GM10266 (cell line): Measurements from ENCODE around the gene GPR176.

Experiments
- DNase-seq: peaks from one replicate; pipeline ENCODE4 v3.0.0; 2012; ENCODE audit errors: extremely low spot score
- TF ChIP-seq, protein P1 (sequence below): IDR thresholded peaks from 2 replicates; pipeline ENCODE4 v1.5.1; 2012; ENCODE audit warnings: mild to moderate bottlenecking, low read depth; ENCODE audit not compliant: control insufficient read depth, insufficient read depth; ENCODE audit errors: missing control alignments

GPR176 gene

DNA sequence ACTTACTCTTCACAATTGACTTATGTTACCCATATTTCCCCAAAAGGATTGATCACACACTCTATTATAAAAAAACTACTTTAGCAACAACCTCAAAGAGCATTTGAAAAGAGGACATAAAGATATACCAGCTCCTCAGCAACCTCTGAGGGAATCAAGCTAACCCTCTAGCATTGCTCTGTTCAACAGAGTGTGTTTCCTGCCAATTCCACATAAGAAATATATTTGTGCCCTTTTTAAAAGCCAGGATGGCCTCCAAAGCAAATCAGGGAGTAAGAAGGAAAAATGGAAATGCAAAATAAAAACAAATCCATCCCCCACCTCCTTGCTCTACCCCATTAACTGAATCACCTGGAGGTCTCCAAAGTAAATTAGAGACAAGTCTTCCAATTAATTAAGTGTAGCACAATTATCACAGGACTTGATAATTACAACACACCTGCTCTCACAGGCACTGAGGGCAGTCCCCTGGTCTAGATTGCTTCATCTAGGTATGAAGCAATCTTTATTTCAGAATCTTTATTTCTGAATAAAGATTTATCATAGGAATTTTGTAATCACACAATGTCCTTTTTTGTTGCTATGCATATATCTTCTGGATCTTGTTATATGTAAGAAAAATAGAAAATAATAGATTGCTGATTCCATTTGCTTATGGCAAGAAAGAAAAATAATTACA is 34.8 kb downstream of the GPR176 start:
- DNase-seq: no peak
- TF ChIP-seq, protein P1, sequence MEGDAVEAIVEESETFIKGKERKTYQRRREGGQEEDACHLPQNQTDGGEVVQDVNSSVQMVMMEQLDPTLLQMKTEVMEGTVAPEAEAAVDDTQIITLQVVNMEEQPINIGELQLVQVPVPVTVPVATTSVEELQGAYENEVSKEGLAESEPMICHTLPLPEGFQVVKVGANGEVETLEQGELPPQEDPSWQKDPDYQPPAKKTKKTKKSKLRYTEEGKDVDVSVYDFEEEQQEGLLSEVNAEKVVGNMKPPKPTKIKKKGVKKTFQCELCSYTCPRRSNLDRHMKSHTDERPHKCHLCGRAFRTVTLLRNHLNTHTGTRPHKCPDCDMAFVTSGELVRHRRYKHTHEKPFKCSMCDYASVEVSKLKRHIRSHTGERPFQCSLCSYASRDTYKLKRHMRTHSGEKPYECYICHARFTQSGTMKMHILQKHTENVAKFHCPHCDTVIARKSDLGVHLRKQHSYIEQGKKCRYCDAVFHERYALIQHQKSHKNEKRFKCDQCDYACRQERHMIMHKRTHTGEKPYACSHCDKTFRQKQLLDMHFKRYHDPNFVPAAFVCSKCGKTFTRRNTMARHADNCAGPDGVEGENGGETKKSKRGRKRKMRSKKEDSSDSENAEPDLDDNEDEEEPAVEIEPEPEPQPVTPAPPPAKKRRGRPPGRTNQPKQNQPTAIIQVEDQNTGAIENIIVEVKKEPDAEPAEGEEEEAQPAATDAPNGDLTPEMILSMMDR: no peak

DNA sequence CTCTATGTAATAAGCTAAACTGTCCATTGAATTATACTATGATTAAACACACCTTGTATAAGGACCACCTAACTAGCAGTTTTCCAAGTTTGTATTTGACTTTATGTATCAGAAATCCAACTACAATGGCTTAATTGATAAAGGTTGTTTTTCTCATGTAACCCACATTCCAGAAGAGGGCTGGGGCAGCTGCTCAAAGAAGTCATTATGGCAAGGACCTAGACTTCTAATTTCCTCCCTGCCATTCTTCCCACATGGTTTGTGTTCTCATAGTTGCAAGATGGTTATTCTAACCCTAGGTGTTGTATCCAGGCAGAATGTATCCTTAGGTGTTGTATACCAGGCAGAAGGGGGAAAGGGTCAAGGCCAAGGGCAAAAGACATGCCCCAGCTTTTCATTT is 35.7 kb downstream of the GPR176 start:
- no peak for DNase-seq
- TF ChIP-seq, protein P1: no peak

DNA sequence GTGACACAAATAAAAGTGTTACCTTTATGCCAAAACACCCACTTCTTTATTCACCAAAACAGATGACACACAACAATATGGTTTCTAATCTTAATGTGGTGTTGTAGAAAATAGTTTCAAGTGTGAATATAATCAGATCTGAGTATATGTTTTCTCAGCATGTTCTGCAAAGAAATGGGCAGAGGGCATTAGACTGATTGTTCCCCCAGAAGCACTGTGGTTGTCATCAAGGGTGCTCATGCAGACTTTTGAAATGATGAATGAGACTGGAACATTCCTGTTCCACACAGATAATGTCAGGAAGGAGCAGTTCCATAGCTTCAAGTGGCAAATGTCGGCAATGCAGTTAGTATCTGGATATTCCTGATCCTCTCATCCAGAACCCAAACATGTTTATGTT is 37.5 kb downstream of the GPR176 start:
- TF ChIP-seq, protein P1: no peak
- DNase-seq: no peak

DNA sequence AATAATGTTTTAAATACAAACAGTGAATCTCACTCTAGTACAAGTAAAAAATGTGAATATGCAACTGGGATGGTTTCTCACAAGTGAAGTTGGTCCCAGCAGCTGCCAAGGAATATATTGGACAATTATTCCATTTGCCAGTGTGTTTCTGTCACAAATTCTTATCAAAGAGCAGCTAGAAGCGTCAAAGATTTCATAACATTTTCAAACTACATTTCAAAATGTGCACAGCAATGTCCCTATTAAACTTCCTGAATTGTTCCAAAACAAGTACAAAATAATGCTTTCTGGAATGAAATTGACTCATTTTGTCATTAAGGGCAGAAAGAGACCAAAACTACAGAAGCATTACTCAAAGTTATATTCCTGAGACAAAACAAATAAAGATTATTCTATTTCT is 38.3 kb downstream of the GPR176 start:
- TF ChIP-seq, protein P1: no peak
- DNase-seq: no peak

DNA sequence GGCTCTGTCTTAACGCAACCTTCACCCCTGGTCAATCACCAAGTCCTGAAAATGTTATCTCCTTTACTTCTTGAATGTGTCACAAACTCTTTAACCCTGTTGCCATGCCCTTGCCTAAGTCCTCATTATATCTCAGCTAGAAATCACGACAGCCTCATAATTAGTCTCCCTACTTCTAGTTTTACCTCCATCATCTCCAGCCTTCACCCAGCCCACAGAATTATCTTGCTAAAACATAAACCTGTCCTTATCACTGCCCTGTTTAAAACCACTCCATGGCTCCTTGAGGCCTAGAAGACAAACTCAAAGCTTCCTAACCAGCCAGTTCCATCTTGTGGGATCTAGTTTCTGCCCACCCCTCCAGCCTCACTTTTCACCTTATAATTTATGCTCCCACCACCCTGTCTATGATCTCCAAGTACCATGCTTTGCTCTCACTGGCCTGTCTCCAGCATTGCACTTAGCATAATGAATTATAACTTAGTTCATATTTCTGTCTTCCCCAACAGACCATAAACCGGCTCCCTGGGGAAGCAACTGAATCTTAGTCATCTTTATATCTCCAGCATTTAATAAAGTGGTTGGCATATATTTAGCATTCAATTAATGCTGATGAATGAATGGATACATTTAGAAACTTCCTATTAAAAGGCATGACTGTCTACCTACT is 39.2 kb downstream of the GPR176 start:
- TF ChIP-seq, protein P1: no peak
- no peak for DNase-seq

DNA sequence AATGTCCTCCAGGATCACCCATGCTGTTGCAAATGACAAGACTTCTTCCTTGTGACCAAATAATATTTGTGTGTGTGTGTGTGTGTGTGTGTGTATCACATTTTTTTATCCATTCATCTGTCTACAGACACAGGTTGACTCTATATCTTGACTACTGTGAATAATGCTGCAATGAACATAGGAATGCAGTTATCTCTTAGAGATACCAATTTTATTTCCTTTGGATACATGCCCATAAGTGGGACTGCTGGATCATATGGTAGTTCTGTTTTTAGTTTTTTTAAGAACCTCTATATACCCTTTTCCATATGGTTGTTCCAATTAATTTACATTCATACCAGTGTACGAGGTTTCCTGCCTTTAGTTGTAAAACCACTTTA is 41.7 kb downstream of the GPR176 start:
- no peak for DNase-seq

More for the DNA sequence above, 41.7 kb downstream of the GPR176 start:
- TF ChIP-seq, protein P1: no peak
